Gastroesophageal sphincter (tissue), 4 donors: ENCODE data around the gene NHERF2. TPM values are rescaled to one million over a fixed set of nuclear protein-coding genes. Genes with fewer than 3 reads are reported as not detected.

Experiments
- ATAC-seq: fragments of 150-250 bp; one replicate; pipeline ENCODE4 v1.9.1; 2016; ENCODE audit warnings: mild to moderate bottlenecking, moderate library complexity
- H3K27ac ChIP-seq, 4 donors: fragments of 200-600 bp; sonication (generic) in 3 of 4; 1 replicate in 3 of 4; 2 replicates in 1 of 4; pipeline ENCODE4 v1.5.1; 2016 to 2019
- H3K27me3 ChIP-seq: fragments of 200-600 bp; sonication (generic); one replicate; pipeline ENCODE4 v1.5.1; 2019
- H3K36me3 ChIP-seq, 2 donors: fragments of 200-600 bp; sonication (generic); one replicate each; pipeline ENCODE4 v1.5.1; 2019; ENCODE audit warnings: control low read depth in 1 of 2
- H3K4me1 ChIP-seq, 3 donors: fragments of 200-600 bp; sonication (generic); 1 replicate in 2 of 3; 2 replicates in 1 of 3; pipeline ENCODE4 v1.5.1; 2016 to 2019; ENCODE audit warnings: control low read depth in 2 of 3
- H3K4me3 ChIP-seq, 2 donors: fragments of 200-600 bp; sonication (generic); one replicate each; pipeline ENCODE4 v1.5.1; 2019; ENCODE audit warnings: mild to moderate bottlenecking in 1 of 2, moderate library complexity in 1 of 2
- H3K9me3 ChIP-seq, 3 donors: fragments of 200-600 bp; sonication (generic); one replicate each; pipeline ENCODE4 v1.5.1; 2017 to 2019; ENCODE audit warnings: control low read depth in 2 of 3
- EP300 ChIP-seq: sonication (generic); formaldehyde crosslinking; IDR thresholded peaks from one replicate; pipeline ENCODE4 v1.6.1; 2017; ENCODE audit warnings: antibody characterized with exemption, mild to moderate bottlenecking
- POLR2A ChIP-seq, 2 donors: fragments of 450-650 bp; IDR thresholded peaks; one replicate each; pipeline ENCODE4 v1.6.1; 2017; ENCODE audit warnings: antibody characterized with exemption in 2 of 2, mild to moderate bottlenecking in 2 of 2, moderate library complexity in 1 of 2
- POLR2AphosphoS5 ChIP-seq: sonication (generic); formaldehyde crosslinking; IDR thresholded peaks from one replicate; pipeline ENCODE4 v1.6.1; 2017; ENCODE audit warnings: antibody characterized with exemption
- whole genome bisulfite sequencing, 2 donors: methylation state at CpG; one replicate each; pipeline ENCODE4 v1.1.5; 2018; ENCODE audit warnings: low coverage in 1 of 2; 5-methylcytosine and 5-hydroxymethylcytosine counted together
- total RNA-seq, 4 donors: library from RNA; depleted of rRNA; stranded (reverse); fragments of >200 nt; gene quantifications; one replicate each; pipeline ENCODE4 v1.1.0, GENCODE V29; 2016
- TF ChIP-seq, protein P1 (sequence below), 4 experiments: fragments of 200-600 bp in 2 of 4; fragments of 450-650 bp in 2 of 4; sonication (generic) in 1 of 4; IDR thresholded peaks; one replicate each; pipeline ENCODE4 v1.5.1; 2017 to 2019; ENCODE audit warnings: antibody characterized with exemption in 4 of 4, mild to moderate bottlenecking in 2 of 4, moderate library complexity in 2 of 4

The NHERF2 gene
- total RNA-seq, 4 donors from 2014 or later, result 43.8 to 106 (median 63.8) TPM

- WGBS, 2 donors, result 94% methylated on average over 3 of the region's 24 CpGs; no CpG with 5 or more reads in 1 of the 2 donors
- H3K4me3 ChIP-seq, result no peak overlapping the region
- no peaks in the 10 kb centered on the region for H3K9me3 ChIP-seq
- peaks cover 0 to 93% (median 69%) of the 10 kb centered on the region in 3 donors for H3K4me1 ChIP-seq
- no peak for ATAC-seq
- peak overlapping the region in 3 of 4 donors; percentile 90 to 92 (median 92) for H3K27ac ChIP-seq
- no peak for TF ChIP-seq POLR2AphosphoS5
- TF ChIP-seq, protein P1, sequence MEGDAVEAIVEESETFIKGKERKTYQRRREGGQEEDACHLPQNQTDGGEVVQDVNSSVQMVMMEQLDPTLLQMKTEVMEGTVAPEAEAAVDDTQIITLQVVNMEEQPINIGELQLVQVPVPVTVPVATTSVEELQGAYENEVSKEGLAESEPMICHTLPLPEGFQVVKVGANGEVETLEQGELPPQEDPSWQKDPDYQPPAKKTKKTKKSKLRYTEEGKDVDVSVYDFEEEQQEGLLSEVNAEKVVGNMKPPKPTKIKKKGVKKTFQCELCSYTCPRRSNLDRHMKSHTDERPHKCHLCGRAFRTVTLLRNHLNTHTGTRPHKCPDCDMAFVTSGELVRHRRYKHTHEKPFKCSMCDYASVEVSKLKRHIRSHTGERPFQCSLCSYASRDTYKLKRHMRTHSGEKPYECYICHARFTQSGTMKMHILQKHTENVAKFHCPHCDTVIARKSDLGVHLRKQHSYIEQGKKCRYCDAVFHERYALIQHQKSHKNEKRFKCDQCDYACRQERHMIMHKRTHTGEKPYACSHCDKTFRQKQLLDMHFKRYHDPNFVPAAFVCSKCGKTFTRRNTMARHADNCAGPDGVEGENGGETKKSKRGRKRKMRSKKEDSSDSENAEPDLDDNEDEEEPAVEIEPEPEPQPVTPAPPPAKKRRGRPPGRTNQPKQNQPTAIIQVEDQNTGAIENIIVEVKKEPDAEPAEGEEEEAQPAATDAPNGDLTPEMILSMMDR (IDR thresholded peaks at IDR 0.05), result no peak
- H3K36me3 ChIP-seq, result peaks cover 0 to 44% of the 10 kb centered on the region in 2 donors
- no peaks in the 10 kb centered on the region for H3K27me3 ChIP-seq
These were observed 13.5 kb downstream of the NHERF2 start for GRCh38 chr16:2040041-2040786.

DNA sequence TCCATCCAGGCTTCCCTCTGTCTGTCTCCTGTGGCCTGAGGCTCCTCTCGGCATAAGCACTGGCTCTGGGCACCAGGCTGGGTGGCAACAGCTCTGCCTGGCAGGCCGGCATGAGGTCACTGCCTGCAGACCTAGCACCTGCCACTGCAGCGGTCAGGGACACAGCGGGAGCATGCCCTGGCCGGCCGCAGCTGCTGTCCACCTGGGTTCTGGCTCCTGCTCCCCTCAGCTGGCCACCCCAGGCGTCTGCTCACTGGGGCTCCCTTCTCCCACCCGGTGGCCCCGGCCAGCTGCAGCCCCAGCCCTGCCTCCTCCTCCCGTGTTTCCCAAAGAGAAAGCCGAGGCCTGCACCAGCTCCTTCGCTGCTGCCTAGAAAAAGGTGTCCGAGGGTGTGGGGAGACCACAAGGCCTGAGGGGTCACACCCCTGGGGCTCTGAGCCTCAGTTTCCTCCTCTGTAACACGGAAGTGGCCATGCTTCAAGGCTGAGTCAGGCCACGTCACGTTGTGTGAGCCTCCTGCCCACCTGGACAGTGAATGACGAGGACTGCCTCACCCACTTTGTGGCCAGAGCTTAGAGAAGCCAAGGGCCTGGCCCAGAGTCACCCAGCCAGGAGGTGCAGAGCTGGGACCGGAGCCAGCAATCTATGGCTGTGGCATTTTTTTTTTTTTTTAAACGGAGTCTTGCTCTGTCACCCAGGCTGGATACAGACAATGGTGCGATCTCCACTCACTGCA, 14.3 kb downstream of the NHERF2 start:
- H3K4me1 ChIP-seq, result peaks cover 0 to 92% (median 61%) of the 10 kb centered on the region in 3 donors
- TF ChIP-seq EP300, result no peak
- TF ChIP-seq, protein P1 (IDR thresholded peaks at IDR 0.05), result no peak
- TF ChIP-seq POLR2AphosphoS5, result no peak
- no peak for TF ChIP-seq POLR2A (IDR thresholded peaks at IDR 0.05)
- ATAC-seq, result no peak
- H3K36me3 ChIP-seq, result peaks cover 0 to 44% of the 10 kb centered on the region in 2 donors
- H3K27ac ChIP-seq, result peak overlapping the region in 3 of 4 donors; percentile 90 to 92 (median 92)
- no peak overlapping the region for H3K4me3 ChIP-seq
- H3K27me3 ChIP-seq, result no peaks in the 10 kb centered on the region
- no peaks in the 10 kb centered on the region for H3K9me3 ChIP-seq
- 59 to 72% methylated on average over 4 to 6 of the region's 20 CpGs for WGBS, 2 donors

- H3K36me3 ChIP-seq, result peaks cover 0 to 38% of the 10 kb centered on the region in 2 donors
- no peaks in the 10 kb centered on the region for H3K27me3 ChIP-seq
- no peaks in the 10 kb centered on the region for H3K9me3 ChIP-seq
- no peak overlapping the region for H3K4me3 ChIP-seq
- WGBS, 2 donors, result 53% methylated on average over 3 of the region's 22 CpGs; no CpG with 5 or more reads in 1 of the 2 donors
- TF ChIP-seq POLR2A (IDR thresholded peaks at IDR 0.05), result no peak
- TF ChIP-seq EP300, result no peak
- TF ChIP-seq, protein P1 (IDR thresholded peaks at IDR 0.05), result no peak
- no peak for TF ChIP-seq POLR2AphosphoS5
- H3K27ac ChIP-seq, result peak overlapping the region in 2 of 4 donors; percentile 1 to 56
- peaks cover 0 to 92% (median 57%) of the 10 kb centered on the region in 3 donors for H3K4me1 ChIP-seq
- ATAC-seq, result no peak
These were observed 15.7 kb downstream of the NHERF2 start for GRCh38 chr16:2042171-2042985.

DNA sequence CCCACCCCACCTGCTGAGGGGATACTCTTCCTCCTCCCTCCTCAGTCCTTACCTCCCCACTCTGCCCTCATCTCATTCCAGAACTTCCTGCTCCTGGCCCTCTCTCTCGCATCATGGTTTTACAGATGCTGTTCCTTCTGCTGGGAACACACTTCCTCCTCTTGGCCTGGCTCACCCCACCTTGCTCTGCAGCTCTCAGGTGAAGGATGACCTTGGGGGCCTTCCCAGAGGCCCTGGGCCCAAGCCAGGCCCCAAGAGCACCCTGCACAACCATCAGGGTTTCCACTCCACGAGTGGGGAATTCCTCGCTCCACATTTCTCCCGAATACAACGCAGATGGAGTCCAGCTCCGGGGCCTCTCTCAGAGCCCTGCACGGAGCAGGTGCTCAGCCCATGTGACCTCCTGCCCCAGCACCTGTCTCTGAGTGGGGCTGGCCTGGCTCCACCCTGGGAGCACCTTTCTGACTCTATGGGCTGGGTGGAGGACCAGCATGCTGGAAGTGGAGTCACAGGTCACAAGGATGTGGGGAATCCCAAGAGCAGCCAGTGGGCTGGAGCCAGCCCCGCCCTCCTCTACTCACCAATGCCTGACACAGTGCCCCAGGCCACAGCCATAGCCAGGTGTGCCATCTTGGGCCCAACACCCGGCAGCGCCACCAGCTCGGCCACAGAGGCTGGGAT, 16.4 kb downstream of the NHERF2 start:
- TF ChIP-seq, protein P1 (IDR thresholded peaks at IDR 0.05), result no peak
- TF ChIP-seq POLR2AphosphoS5 (no peak), EP300 (no peak), POLR2A (IDR thresholded peaks at IDR 0.05) (no peak)
- H3K9me3 ChIP-seq, result no peaks in the 10 kb centered on the region
- 70% methylated on average over 2 of the region's 11 CpGs; no CpG with 5 or more reads in 1 of the 2 donors for WGBS, 2 donors
- peak overlapping the region in 2 of 4 donors; percentile 32 to 35 for H3K27ac ChIP-seq
- H3K27me3 ChIP-seq, result no peaks in the 10 kb centered on the region
- H3K4me1 ChIP-seq, result peaks cover 0 to 86% (median 50%) of the 10 kb centered on the region in 3 donors
- H3K36me3 ChIP-seq, result peaks cover 0 to 30% of the 10 kb centered on the region in 2 donors
- no peak for ATAC-seq
- H3K4me3 ChIP-seq, result no peak overlapping the region
